Endothelial cell of umbilical vein (primary cell): ENCODE data around the gene MAT2B. TPM values are rescaled to one million over a fixed set of nuclear protein-coding genes. Genes with fewer than 3 reads are reported as not detected.

ENCODE experiments used
- BruUV-seq: library from RNA; stranded (reverse); fragments of 400-500 nt; replicated peaks from 2 replicates; lab custom pipeline; 2021; lab: Mats Ljungman, UMichigan
- CTCF ChIA-PET: fragments of 300-600, 350-600 bp; sonication (Branson Sonifier 250); formaldehyde crosslinking; loops from one replicate; lab custom pipeline; 2021; ENCODE audit warnings: antibody characterized with exemption, inconsistent platforms; lab: Charles Lee
- POLR2A ChIA-PET: fragments of 300-600, 350-600 bp; sonication (Branson Sonifier 250); formaldehyde crosslinking; loops from one replicate; lab custom pipeline; 2021; ENCODE audit warnings: antibody characterized with exemption, inconsistent platforms; lab: Charles Lee
- DNase-seq: peaks from one replicate; pipeline ENCODE4 v3.0.0-alpha.2; 2011; ENCODE audit warnings: low read depth, low spot score
- FAIRE-seq: peaks from 2 replicates; lab custom pipeline; 2011; peaks lifted over from hg19 to GRCh38; lab: Jason Lieb, UNC
- H2AFZ ChIP-seq: 2 replicates; pipeline ENCODE4 v1.6.0; 2012; ENCODE audit warnings: low read depth, low read length, control low read depth, inconsistent platforms
- H3K27ac ChIP-seq: 2 replicates; pipeline ENCODE4 v1.5.1; 2011; ENCODE audit warnings: low read depth, mild to moderate bottlenecking, control low read depth, low read length, moderate library complexity; ENCODE audit not compliant: insufficient read depth
- H3K27me3 ChIP-seq, 2 experiments: 2 replicates each; pipeline versions ENCODE4 v1.6.0 to v1.6.1; 2011; ENCODE audit warnings: low read length in 2 of 2, mixed read lengths in 1 of 2; ENCODE audit not compliant: control insufficient read depth in 2 of 2, insufficient read depth in 2 of 2
- H3K36me3 ChIP-seq, 2 experiments: 2 replicates in 1 of 2; 3 replicates in 1 of 2; pipeline ENCODE4 v1.5.1; 2011; ENCODE audit warnings: low read length in 2 of 2, mild to moderate bottlenecking in 1 of 2, moderate library complexity in 1 of 2; ENCODE audit not compliant: control insufficient read depth in 2 of 2, insufficient read depth in 2 of 2; ENCODE audit errors: extremely low read depth in 1 of 2
- H3K4me1 ChIP-seq: 3 replicates; pipeline ENCODE4 v1.5.1; 2011; ENCODE audit warnings: mild to moderate bottlenecking, low read length; ENCODE audit not compliant: control insufficient read depth, insufficient read depth; ENCODE audit errors: extremely low read depth
- H3K4me2 ChIP-seq: 2 replicates; pipeline ENCODE4 v1.6.1; 2011; ENCODE audit warnings: low read length, control low read depth, mixed read lengths; ENCODE audit not compliant: insufficient read depth
- H3K4me3 ChIP-seq, 3 experiments: fragments of 200-600 bp in 1 of 3; sonication (generic), shearing (Covaris generic) in 1 of 3; replicated peaks in 1 of 3; 2 replicates each; pipeline ENCODE4 v1.5.1; 2011 to 2016; ENCODE audit warnings: control low read depth in 3 of 3, low read length in 3 of 3, mild to moderate bottlenecking in 2 of 3, inconsistent platforms in 1 of 3, low read depth in 1 of 3, moderate library complexity in 1 of 3; ENCODE audit not compliant: insufficient read depth in 1 of 3
- H3K79me2 ChIP-seq: 2 replicates; pipeline ENCODE4 v1.6.0; 2012; ENCODE audit warnings: low read length, inconsistent platforms; ENCODE audit not compliant: control insufficient read depth, insufficient read depth
- H3K9ac ChIP-seq: replicated peaks from 2 replicates; pipeline ENCODE3; 2011; ENCODE audit warnings: low read length, control low read depth; ENCODE audit not compliant: insufficient read depth; ENCODE audit errors: extremely low read depth
- H3K9me1 ChIP-seq: replicated peaks from 3 replicates; pipeline ENCODE4 v1.6.0; 2011; ENCODE audit warnings: mild to moderate bottlenecking, low read length; ENCODE audit not compliant: control insufficient read depth, insufficient read depth; ENCODE audit errors: extremely low read depth
- H3K9me3 ChIP-seq: replicated peaks from 2 replicates; pipeline ENCODE4 v1.5.1; 2012; ENCODE audit warnings: low read length, inconsistent platforms; ENCODE audit not compliant: control insufficient read depth, insufficient read depth
- H4K20me1 ChIP-seq: replicated peaks from 2 replicates; pipeline ENCODE3; 2011; ENCODE audit warnings: mild to moderate bottlenecking, low read length; ENCODE audit not compliant: control insufficient read depth, insufficient read depth; ENCODE audit errors: extremely low read depth
- CTCF ChIP-seq, 2 donors: IDR thresholded peaks; 1 replicate in 1 of 2; 2 replicates in 1 of 2; pipeline ENCODE4 v1.5.1; 2011; ENCODE audit warnings: low read length in 2 of 2, mild to moderate bottlenecking in 2 of 2, moderate library complexity in 2 of 2, control low read depth in 1 of 2, inconsistent platforms in 1 of 2, low read depth in 1 of 2; ENCODE audit not compliant: insufficient read depth in 1 of 2; ENCODE audit errors: extremely low read depth in 1 of 2
- EZH2 ChIP-seq: IDR thresholded peaks from 2 replicates; pipeline ENCODE4 v1.6.1; 2012; ENCODE audit warnings: borderline replicate concordance, low read depth, mild to moderate bottlenecking, moderate library complexity, low read length, inconsistent platforms; ENCODE audit not compliant: severe bottlenecking
- FOS ChIP-seq: IDR thresholded peaks from 2 replicates; pipeline ENCODE4 v1.6.1; 2011; ENCODE audit warnings: mild to moderate bottlenecking, low read length, moderate library complexity, borderline replicate concordance; ENCODE audit not compliant: insufficient read depth
- GATA2 ChIP-seq: IDR thresholded peaks from 2 replicates; pipeline ENCODE4 v1.7.0; 2011; ENCODE audit warnings: low read depth, mild to moderate bottlenecking, moderate library complexity, mixed read lengths, low read length; ENCODE audit not compliant: insufficient read length, insufficient read depth
- JUN ChIP-seq: IDR thresholded peaks from 2 replicates; pipeline ENCODE4 v1.6.1; 2011; ENCODE audit warnings: borderline replicate concordance, low read depth; ENCODE audit not compliant: insufficient read length, insufficient read depth
- MAX ChIP-seq: IDR thresholded peaks from 2 replicates; pipeline ENCODE4 v1.6.1; 2011; ENCODE audit not compliant: insufficient read depth, insufficient read length
- MYC ChIP-seq: IDR thresholded peaks from one replicate; pipeline ENCODE4 v1.6.1; 2011; ENCODE audit warnings: mild to moderate bottlenecking, low read depth, low read length
- POLR2A ChIP-seq: IDR thresholded peaks from 2 replicates; pipeline ENCODE4 v1.6.1; 2012; ENCODE audit warnings: low read depth, mild to moderate bottlenecking, control low read depth, low read length
- POLR2AphosphoS5 ChIP-seq: IDR thresholded peaks from 2 replicates; pipeline ENCODE4 v1.6.1; 2012; ENCODE audit warnings: low read depth, mild to moderate bottlenecking, control low read depth, low read length, moderate library complexity; ENCODE audit not compliant: insufficient read depth
- dilution Hi-C: fragments of 300-500 bp; cut with MboI; formaldehyde crosslinking; loops from one replicate; pipeline ENCODE4 v1.15.0; 2019; ENCODE audit warnings: low sequenced_read_pairs; ENCODE audit not compliant: extremely low pct_ligation_motif_present
- intact Hi-C: fragments of 100-400 bp; cut with micrococcal nuclease; formaldehyde crosslinking; loops from one replicate; pipeline ENCODE4 v1.10.0; 2022
- polyA plus RNA-seq, 4 experiments: library from polyadenylated mRNA; depleted of rRNA in 3 of 4; stranded (reverse) in 3 of 4; unstranded in 1 of 4; fragments of >200 nt; gene quantifications; 2 replicates each; pipeline versions ENCODE4 v1.2.1 to v1.2.3, GENCODE V29; 2011 to 2012; ENCODE audit warnings: missing spikeins in 1 of 4
- total RNA-seq: library from RNA; stranded (reverse); gene quantifications from 2 replicates; pipeline ENCODE4 v1.2.3, GENCODE V29; 2021

Gene MAT2B
- total and polyA plus RNA-seq, 2 donors (not counting 3 experiments of a cell fraction or from before 2014, with no cell fraction given) = 41.5 to 101 TPM

- ChIA-PET POLR2A (no interaction called here), CTCF (no interaction called here)
- H3K9me3 ChIP-seq = no peaks in the 10 kb centered on the region
- TF ChIP-seq MAX (no peak), POLR2AphosphoS5 (no peak), MYC (no peak), POLR2A (no peak), EZH2 (no peak), FOS (no peak)
- no peak for FAIRE-seq
- no peak overlapping the region for H3K4me2 ChIP-seq
- no peaks in the 10 kb centered on the region for H3K36me3 ChIP-seq
- dilution Hi-C loops = no loop called here
- peaks cover 0 to 5% of the 10 kb centered on the region in 2 experiments for H3K27me3 ChIP-seq
- no peak overlapping the region for H2AFZ ChIP-seq
- no peak overlapping the region for H3K4me3 ChIP-seq
- peaks cover 5% of the 10 kb centered on the region for H3K4me1 ChIP-seq
- no peaks in the 10 kb centered on the region for H3K79me2 ChIP-seq
- no peaks in the 10 kb centered on the region for H4K20me1 ChIP-seq
- intact Hi-C loops = no loop called here
- DNase-seq = no peak
- BruUV-seq = no TSS peak
- H3K9ac ChIP-seq = no peak overlapping the region
- H3K27ac ChIP-seq = no peak overlapping the region
- H3K9me1 ChIP-seq = no peaks in the 10 kb centered on the region
Measured at GRCh38 chr5:163552536-163552935, 47.1 kb downstream of the MAT2B start.

GRCh38 chr5:163561339-163561738 lies 55.9 kb downstream of the MAT2B start:
- FAIRE-seq (no peak), DNase-seq (no peak)
- Histone ChIP-seq H3K27me3 (no peaks in the 10 kb centered on the region), H4K20me1 (no peaks in the 10 kb centered on the region), H3K27ac (no peak overlapping the region), H3K36me3 (no peaks in the 10 kb centered on the region), H3K4me2 (no peak overlapping the region), H3K4me1 (peaks cover 37% of the 10 kb centered on the region), H2AFZ (no peak overlapping the region), H3K9me1 (no peaks in the 10 kb centered on the region), H3K79me2 (no peaks in the 10 kb centered on the region), H3K9ac (no peak overlapping the region), H3K4me3 (no peak overlapping the region), H3K9me3 (no peaks in the 10 kb centered on the region)
- TF ChIP-seq GATA2 = no peak
- TF ChIP-seq FOS = no peak
- no peak for TF ChIP-seq CTCF (IDR thresholded peaks at IDR 0.05; ENCODE audit: extremely low read depth in 1 of 2, insufficient read depth in 1 of 2, low read depth in 1 of 2, low read length in 2 of 2)
- no peak for TF ChIP-seq MAX
- TF ChIP-seq MYC = no peak
- no peak for TF ChIP-seq JUN
- no peak for TF ChIP-seq EZH2
- TF ChIP-seq POLR2A = no peak
- TF ChIP-seq POLR2AphosphoS5 = no peak
- ChIA-PET CTCF (interaction anchor here (1.0 to 1.6 kb wide), 2 partner anchors 451 to 943 kb away, joined by 3 to 4 read pairs; no protein-coding TSS in a partner anchor), POLR2A (no interaction called here)
- dilution Hi-C loops (no loop called here), intact Hi-C loops (loop anchor here (10.0 kb wide), 3 partner anchors 643 to 1893 kb away; no protein-coding TSS in a partner anchor)
- BruUV-seq = no TSS peak
